ENCODE data around the gene PHF2.
"Not testable (repeated sequence)": the region's sequence is repeated elsewhere in the genome, so short reads cannot be mapped to it uniquely, and the experiment has no call there.

Gene PHF2

GRCh38 chr9:93655621-93656425 lies 79.4 kb downstream of the PHF2 start:
- DNase-seq: no peak

- no peak for DNase-seq
These were observed 80.2 kb downstream of the PHF2 start for GRCh38 chr9:93656426-93657239.

GRCh38 chr9:93657331-93658111 lies 81.1 kb downstream of the PHF2 start:
- DNase-seq: no peak

GRCh38 chr9:93658184-93658925 lies 82.0 kb downstream of the PHF2 start:
- DNase-seq: no peak

- no peak for DNase-seq
These were observed 82.9 kb downstream of the PHF2 start for GRCh38 chr9:93659044-93659836.

- no peak for DNase-seq
These were observed 83.4 kb downstream of the PHF2 start for GRCh38 chr9:93659837-93660177.

- DNase-seq: no peak
These were observed 84.1 kb downstream of the PHF2 start for GRCh38 chr9:93660352-93661046.

GRCh38 chr9:93661591-93661990 lies 85.2 kb downstream of the PHF2 start:
- no peak for DNase-seq

GRCh38 chr9:93662016-93662638 lies 85.7 kb downstream of the PHF2 start:
- DNase-seq: no peak

GRCh38 chr9:93662952-93663572 lies 86.7 kb downstream of the PHF2 start:
- DNase-seq: no peak

- DNase-seq: no peak
These were observed 87.6 kb downstream of the PHF2 start for GRCh38 chr9:93663877-93664548.

GRCh38 chr9:93664549-93665120 lies 88.3 kb downstream of the PHF2 start:
- DNase-seq: no peak

- no peak for DNase-seq
These were observed 88.8 kb downstream of the PHF2 start for GRCh38 chr9:93665128-93665636.

- no peak for DNase-seq
These were observed 89.5 kb downstream of the PHF2 start for GRCh38 chr9:93665637-93666438.

GRCh38 chr9:93666439-93666784 lies 90.0 kb downstream of the PHF2 start:
- not testable (repeated sequence) for DNase-seq

- no peak for DNase-seq
These were observed 90.6 kb downstream of the PHF2 start for GRCh38 chr9:93667006-93667405.

GRCh38 chr9:93667627-93668026 lies 91.2 kb downstream of the PHF2 start:
- no peak for DNase-seq

GRCh38 chr9:93668261-93668871 lies 92.0 kb downstream of the PHF2 start:
- no peak for DNase-seq

Data from midbrain (tissue), 1 donor.